ENCODE results near the gene MAP3K12. TPM values are rescaled to one million over a fixed set of nuclear protein-coding genes. Genes with fewer than 3 reads are reported as not detected.

MAP3K12 gene
- total and polyA plus RNA-seq, 2 of the 4 experiments (the other 2 are of a cell fraction): 29.0 to 52.5 TPM

DNA sequence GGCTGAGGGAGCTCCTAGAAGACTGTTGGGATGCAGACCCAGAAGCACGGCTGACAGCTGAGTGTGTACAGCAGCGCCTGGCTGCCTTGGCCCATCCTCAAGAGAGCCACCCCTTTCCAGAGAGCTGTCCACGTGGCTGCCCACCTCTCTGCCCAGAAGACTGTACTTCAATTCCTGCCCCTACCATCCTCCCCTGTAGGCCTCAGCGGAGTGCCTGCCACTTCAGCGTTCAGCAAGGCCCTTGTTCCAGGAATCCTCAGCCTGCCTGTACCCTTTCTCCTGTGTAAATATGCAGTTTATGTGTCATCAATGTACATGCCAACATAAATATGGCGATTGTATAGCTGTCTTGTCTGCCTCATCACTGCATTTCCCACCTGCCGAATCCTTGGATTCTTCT lies 68.1 kb downstream of the MAP3K12 start:
- no peak overlapping the region for H3K4me2 ChIP-seq (ENCODE audit: low read depth, low read length)
- H4K20me1 ChIP-seq (ENCODE audit: insufficient read depth, low read length): peaks cover 6% of the 10 kb centered on the region
- BruUV-seq (replicated peaks): no TSS peak
- in situ Hi-C loops (cut with MboI; ENCODE audit: low sequenced_read_pairs) (no loop called here), dilution Hi-C loops (cut with HindIII; ENCODE audit: low sequenced_read_pairs, unreplicated experiment) (no loop called here), intact Hi-C loops (cut with micrococcal nuclease) (no loop called here)
- H4K91ac ChIP-seq (ENCODE audit: insufficient read depth, low read depth, low read length): no peak overlapping the region
- POLR2A ChIA-PET (ENCODE audit: unreplicated experiment): no interaction called here
- 64% methylated on average over 3 of the region's 7 CpGs; no CpG with 5 or more reads in 1 of the 2 experiments for WGBS, 2 experiments (ENCODE audit: extremely low coverage in 2 of 2, insufficient read length in 1 of 2)
- H3K9ac ChIP-seq (ENCODE audit: low read depth, low read length): no peak overlapping the region
- H2AK5ac ChIP-seq (ENCODE audit: low read depth, low read length): no peak overlapping the region
- H3K14ac ChIP-seq (replicated peaks; ENCODE audit: low read depth, low read length): no peak overlapping the region
- H2AFZ ChIP-seq (replicated peaks; ENCODE audit: low read length, poor library complexity): peak overlapping the region; percentile 74
- peaks cover 5% of the 10 kb centered on the region; the same call in 1 of the 2 replicates for H3K4me1 ChIP-seq (ENCODE audit: control insufficient read depth, insufficient read depth, low read length)
- no peak overlapping the region for H2BK120ac ChIP-seq (ENCODE audit: low read depth, low read length)
- no peaks in the 10 kb centered on the region for H3K79me1 ChIP-seq (ENCODE audit: low read depth in 1 of 2, low read length in 2 of 2)
- H2AK9ac ChIP-seq (replicated peaks; ENCODE audit: low read depth, low read length, poor library complexity): no peak overlapping the region
- no peak overlapping the region for H3K27ac ChIP-seq (ENCODE audit: insufficient read depth, low read length)
- no peaks in the 10 kb centered on the region for H3K27me3 ChIP-seq (ENCODE audit: control insufficient read depth, insufficient read depth, low read length)
- H3K36me3 ChIP-seq (ENCODE audit: control insufficient read depth, insufficient read depth, low read length): no peaks in the 10 kb centered on the region
- no peak overlapping the region for H2BK5ac ChIP-seq (ENCODE audit: low read depth, low read length, poor library complexity, severe bottlenecking)
- H3K4me3 ChIP-seq (ENCODE audit: insufficient read depth, low read depth, low read length): no peak overlapping the region
- no peaks in the 10 kb centered on the region for H3K9me3 ChIP-seq (ENCODE audit: control insufficient read depth, insufficient read depth, low read length)
- no peak overlapping the region for H2BK20ac ChIP-seq (ENCODE audit: low read depth, low read length)
- H3K4ac ChIP-seq (ENCODE audit: low read depth, low read length): no peak overlapping the region
- ATAC-seq (ENCODE audit: low read depth): peak; percentile 22
- no peak overlapping the region for H2BK15ac ChIP-seq (ENCODE audit: low read depth, low read length)
- peak; percentile 49 for DNase-seq
- TF ChIP-seq BHLHE40 (IDR thresholded peaks at IDR 0.05; ENCODE audit: low read depth, low read length) (no peak), MXI1 (IDR thresholded peaks at IDR 0.05; ENCODE audit: borderline replicate concordance, low read depth, low read length) (no peak), NFE2L2 (IDR thresholded peaks at IDR 0.05; ENCODE audit: low read depth, low read length) (no peak), CHD1 (IDR thresholded peaks at IDR 0.05; ENCODE audit: low read depth, low read length) (no peak), RCOR1 (IDR thresholded peaks at IDR 0.05; ENCODE audit: insufficient replicate concordance, low read length) (no peak), MAFK (IDR thresholded peaks at IDR 0.05; ENCODE audit: low read depth, low read length) (no peak), SMC3 (IDR thresholded peaks at IDR 0.05; ENCODE audit: low read depth, low read length) (no peak), FOS (IDR thresholded peaks at IDR 0.05; ENCODE audit: low read depth, low read length) (no peak), RFX5 (IDR thresholded peaks at IDR 0.05; ENCODE audit: low read depth, low read length) (no peak), CEBPB (IDR thresholded peaks at IDR 0.05; ENCODE audit: low read depth, low read length) (no peak), MAZ (IDR thresholded peaks at IDR 0.05; ENCODE audit: borderline replicate concordance, low read depth, low read length) (no peak), RAD21 (IDR thresholded peaks at IDR 0.05; ENCODE audit: low read length) (no peak), POLR2A (IDR thresholded peaks at IDR 0.05; ENCODE audit: low read depth, low read length) (no peak)
- TF ChIP-seq, protein P1, sequence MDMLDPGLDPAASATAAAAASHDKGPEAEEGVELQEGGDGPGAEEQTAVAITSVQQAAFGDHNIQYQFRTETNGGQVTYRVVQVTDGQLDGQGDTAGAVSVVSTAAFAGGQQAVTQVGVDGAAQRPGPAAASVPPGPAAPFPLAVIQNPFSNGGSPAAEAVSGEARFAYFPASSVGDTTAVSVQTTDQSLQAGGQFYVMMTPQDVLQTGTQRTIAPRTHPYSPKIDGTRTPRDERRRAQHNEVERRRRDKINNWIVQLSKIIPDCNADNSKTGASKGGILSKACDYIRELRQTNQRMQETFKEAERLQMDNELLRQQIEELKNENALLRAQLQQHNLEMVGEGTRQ (IDR thresholded peaks at IDR 0.05; ENCODE audit: low read depth, low read length): no peak
- TF ChIP-seq, protein P2, sequence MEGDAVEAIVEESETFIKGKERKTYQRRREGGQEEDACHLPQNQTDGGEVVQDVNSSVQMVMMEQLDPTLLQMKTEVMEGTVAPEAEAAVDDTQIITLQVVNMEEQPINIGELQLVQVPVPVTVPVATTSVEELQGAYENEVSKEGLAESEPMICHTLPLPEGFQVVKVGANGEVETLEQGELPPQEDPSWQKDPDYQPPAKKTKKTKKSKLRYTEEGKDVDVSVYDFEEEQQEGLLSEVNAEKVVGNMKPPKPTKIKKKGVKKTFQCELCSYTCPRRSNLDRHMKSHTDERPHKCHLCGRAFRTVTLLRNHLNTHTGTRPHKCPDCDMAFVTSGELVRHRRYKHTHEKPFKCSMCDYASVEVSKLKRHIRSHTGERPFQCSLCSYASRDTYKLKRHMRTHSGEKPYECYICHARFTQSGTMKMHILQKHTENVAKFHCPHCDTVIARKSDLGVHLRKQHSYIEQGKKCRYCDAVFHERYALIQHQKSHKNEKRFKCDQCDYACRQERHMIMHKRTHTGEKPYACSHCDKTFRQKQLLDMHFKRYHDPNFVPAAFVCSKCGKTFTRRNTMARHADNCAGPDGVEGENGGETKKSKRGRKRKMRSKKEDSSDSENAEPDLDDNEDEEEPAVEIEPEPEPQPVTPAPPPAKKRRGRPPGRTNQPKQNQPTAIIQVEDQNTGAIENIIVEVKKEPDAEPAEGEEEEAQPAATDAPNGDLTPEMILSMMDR (conservative IDR thresholded peaks at IDR 0.05; ENCODE audit: low read depth, low read length): no peak
- H4K5ac ChIP-seq (ENCODE audit: low read depth, low read length): no peak overlapping the region
- CTCF ChIA-PET: no interaction called here
- no peak overlapping the region for H3K56ac ChIP-seq (ENCODE audit: extremely low read depth, insufficient read depth, low read length)
- H3K9me1 ChIP-seq (ENCODE audit: insufficient read depth, low read length): peaks cover 18% of the 10 kb centered on the region; the same call in 1 of the 2 replicates
- H4K8ac ChIP-seq (ENCODE audit: low read depth in 2 of 2, low read length in 2 of 2): no peak overlapping the region
- no peak overlapping the region for H3K23ac ChIP-seq (ENCODE audit: low read depth, low read length)
- H3K18ac ChIP-seq (ENCODE audit: low read depth, low read length): no peak overlapping the region

All from IMR-90 (cell line).